ENCODE results near the gene IKZF4.

- no peak for TF ChIP-seq CTCF (optimal IDR thresholded peaks at IDR 0.05 in 1 of 3, IDR thresholded peaks at IDR 0.05 in 1 of 3, conservative IDR thresholded peaks at IDR 0.05 in 1 of 3; ENCODE audit: extremely low read depth in 1 of 3, insufficient read depth in 2 of 3, low read length in 3 of 3)
- TF ChIP-seq EZH2 (IDR thresholded peaks at IDR 0.05; ENCODE audit: low read length): no peak
Measured at GRCh38 chr12:55972911-55973598, 47.8 kb upstream of the IKZF4 start.
